ENCODE measurements around the gene MMD. TPM values are rescaled to one million over a fixed set of nuclear protein-coding genes. Genes with fewer than 3 reads are reported as not detected.
A peak's percentile ranks its signal among the peaks of the same experiment; 100 is the strongest.

MMD gene
- total and polyA plus RNA-seq, 2 of the 13 experiments (the other 11 are each of a cell fraction or from before 2014, with no cell fraction given): 121 to 225 TPM

- 0 out of 2 replicates have a peak, but pooled peaks have one; percentile 37 for TF ChIP-seq SIX1 (CRISPR knock-in tag; IDR thresholded peaks at IDR 0.05; ENCODE audit: borderline replicate concordance)
- no peak for TF ChIP-seq ZSCAN5A (CRISPR knock-in tag; IDR thresholded peaks at IDR 0.05; ENCODE audit: borderline replicate concordance)
- TF ChIP-seq TCF12 (IDR thresholded peaks at IDR 0.05): no peak
- peak; percentile 79; the same call in 1 of the 2 replicates for TF ChIP-seq TCF12 (CRISPR knock-in tag; IDR thresholded peaks at IDR 0.05)
- TF ChIP-seq GPBP1L1 (CRISPR knock-in tag; IDR thresholded peaks at IDR 0.05): no peak
- TF ChIP-seq RFXAP (CRISPR knock-in tag; IDR thresholded peaks at IDR 0.05; ENCODE audit: borderline replicate concordance): no peak
- TF ChIP-seq ZNF234 (CRISPR knock-in tag; conservative IDR thresholded peaks at IDR 0.05): no peak
- TF ChIP-seq ZKSCAN5 (CRISPR knock-in tag; IDR thresholded peaks at IDR 0.05): no peak
- TF ChIP-seq ETV5 (CRISPR knock-in tag; IDR thresholded peaks at IDR 0.05; ENCODE audit: borderline replicate concordance): peak; percentile 58; the same call in 1 of the 2 replicates
- TF ChIP-seq ZBTB38 (CRISPR knock-in tag; IDR thresholded peaks at IDR 0.05): no peak
- TF ChIP-seq ATF6 (CRISPR knock-in tag; conservative IDR thresholded peaks at IDR 0.05): no peak; the same call in 1 of the 2 replicates
- peak; percentile 50 for TF ChIP-seq ZNF781 (CRISPR knock-in tag; IDR thresholded peaks at IDR 0.05; ENCODE audit: borderline replicate concordance, not compliant biosample characterization)
- no peak for TF ChIP-seq ZNF879 (CRISPR knock-in tag; IDR thresholded peaks at IDR 0.05)
- no peak for TF ChIP-seq JDP2 (CRISPR knock-in tag; IDR thresholded peaks at IDR 0.05; ENCODE audit: borderline replicate concordance)
- TF ChIP-seq FOXO1 (CRISPR knock-in tag; IDR thresholded peaks at IDR 0.05): peak; percentile 95
- no peak for TF ChIP-seq NPAS2 (CRISPR knock-in tag; IDR thresholded peaks at IDR 0.05; ENCODE audit: borderline replicate concordance)
- no peak for TF ChIP-seq ZFP91 (CRISPR knock-in tag; IDR thresholded peaks at IDR 0.05; ENCODE audit: borderline replicate concordance)
- TF ChIP-seq ZFP90 (CRISPR knock-in tag; IDR thresholded peaks at IDR 0.05; ENCODE audit: borderline replicate concordance): 0 out of 2 replicates have a peak, but pooled peaks have one; percentile 37
- no peak for TF ChIP-seq ZNF256 (CRISPR knock-in tag; conservative IDR thresholded peaks at IDR 0.05)
- TF ChIP-seq ZNF777 (CRISPR knock-in tag; IDR thresholded peaks at IDR 0.05): no peak
- TF ChIP-seq ZNF557 (CRISPR knock-in tag; IDR thresholded peaks at IDR 0.05): no peak
Measured at GRCh38 chr17:55407641-55408566, 13.7 kb downstream of the MMD start (continued).
